DND-41 (cell line): ENCODE results near the gene CDCA7.

Source experiments
- ATAC-seq: fragments of 200-7000 bp; cut with Tn5 transposase; 3 replicates; pipeline ENCODE4 v1.9.1; 2021; ENCODE audit warnings: low read depth; ENCODE audit not compliant: insufficient read depth
- DNase-seq: peaks from one replicate; pipeline ENCODE4 v3.0.0-alpha.2; 2020
- H2AFZ ChIP-seq: 2 replicates; pipeline ENCODE4 v1.6.0; 2012; ENCODE audit warnings: low read depth, low read length
- H3K27ac ChIP-seq: 2 replicates; pipeline ENCODE4 v1.5.1; 2012; ENCODE audit warnings: low read length, inconsistent platforms
- H3K27me3 ChIP-seq: fragments of 200-600 bp; sonication (generic); 2 replicates; pipeline ENCODE4 v1.6.0; 2012; ENCODE audit warnings: low read length, mild to moderate bottlenecking, inconsistent platforms; ENCODE audit not compliant: insufficient read depth, poor library complexity
- H3K36me3 ChIP-seq: 2 replicates; pipeline ENCODE4 v1.5.1; 2012; ENCODE audit warnings: low read length, inconsistent platforms; ENCODE audit not compliant: insufficient read depth
- H3K4me1 ChIP-seq: 2 replicates; pipeline ENCODE4 v1.5.1; 2012; ENCODE audit warnings: mild to moderate bottlenecking, low read length; ENCODE audit not compliant: insufficient read depth
- H3K4me2 ChIP-seq: 2 replicates; pipeline ENCODE4 v1.6.0; 2012; ENCODE audit warnings: mild to moderate bottlenecking, moderate library complexity, low read length, inconsistent platforms; ENCODE audit not compliant: insufficient read depth
- H3K4me3 ChIP-seq, 2 experiments: fragments of 200-600 bp in 1 of 2; shearing (Covaris generic) in 1 of 2; 2 replicates each; pipeline ENCODE4 v1.5.1; 2012 to 2016; ENCODE audit warnings: inconsistent platforms in 2 of 2, low read length in 2 of 2, mild to moderate bottlenecking in 2 of 2, low read depth in 1 of 2, moderate library complexity in 1 of 2
- H3K79me2 ChIP-seq: 2 replicates; pipeline ENCODE4 v1.6.0; 2012; ENCODE audit warnings: low read length, inconsistent platforms; ENCODE audit not compliant: insufficient read depth
- H3K9ac ChIP-seq: 2 replicates; pipeline ENCODE4 v1.6.0; 2012; ENCODE audit warnings: low read depth, mild to moderate bottlenecking, inconsistent platforms, low read length, moderate library complexity
- H3K9me3 ChIP-seq: 2 replicates; pipeline ENCODE4 v1.5.1; 2012; ENCODE audit warnings: low read length, moderate library complexity, mild to moderate bottlenecking, inconsistent platforms; ENCODE audit not compliant: insufficient read depth, severe bottlenecking
- H4K20me1 ChIP-seq: 2 replicates; pipeline ENCODE4 v1.6.0; 2012; ENCODE audit warnings: low read length; ENCODE audit not compliant: insufficient read depth
- CTCF ChIP-seq: IDR thresholded peaks from 2 replicates; pipeline ENCODE4 v1.5.1; 2012; ENCODE audit warnings: borderline replicate concordance, low read length, moderate library complexity, mild to moderate bottlenecking; ENCODE audit not compliant: poor library complexity, severe bottlenecking; ENCODE audit errors: extremely low read depth
- EZH2 ChIP-seq: IDR thresholded peaks from 3 replicates; pipeline ENCODE4 v1.6.1; 2012; ENCODE audit warnings: borderline replicate concordance, low read depth, mild to moderate bottlenecking, moderate library complexity, low read length, inconsistent platforms; ENCODE audit not compliant: severe bottlenecking

CDCA7 gene

GRCh38 chr2:173350383-173350782 lies 4.3 kb upstream of the CDCA7 start:
- H3K36me3 ChIP-seq: peaks cover 2% of the 10 kb centered on the region; the same call in 1 of the 2 replicates
- H4K20me1 ChIP-seq: no peaks in the 10 kb centered on the region

GRCh38 chr2:173351879-173352278 lies 2.8 kb upstream of the CDCA7 start:
- Histone ChIP-seq H3K9ac (no peak overlapping the region), H3K36me3 (peaks cover 12% of the 10 kb centered on the region), H3K4me3 (no peak overlapping the region), H4K20me1 (peaks cover 13% of the 10 kb centered on the region), H3K79me2 (peaks cover 38% of the 10 kb centered on the region), H3K9me3 (no peaks in the 10 kb centered on the region), H2AFZ (no peak overlapping the region), H3K4me2 (peak overlapping the region; percentile 76; the same call in 1 of the 2 replicates), H3K4me1 (peaks cover 31% of the 10 kb centered on the region), H3K27me3 (no peaks in the 10 kb centered on the region), H3K27ac (no peak overlapping the region)
- TF ChIP-seq EZH2: no peak
- TF ChIP-seq CTCF: no peak
- ATAC-seq (no peak), DNase-seq (no peak)

More at GRCh38 chr2:173350383-173350782, 4.3 kb upstream of the CDCA7 start:
- DNase-seq (no peak), ATAC-seq (no peak)
- no peaks in the 10 kb centered on the region for H3K27me3 ChIP-seq
- no peak overlapping the region for H2AFZ ChIP-seq
- TF ChIP-seq CTCF: no peak
- no peak for TF ChIP-seq EZH2
- peaks cover 7% of the 10 kb centered on the region for H3K9me3 ChIP-seq
- H3K27ac ChIP-seq: no peak overlapping the region
- H3K79me2 ChIP-seq: peaks cover 23% of the 10 kb centered on the region
- no peak overlapping the region for H3K9ac ChIP-seq
- H3K4me2 ChIP-seq: no peak overlapping the region
- peaks cover 20% of the 10 kb centered on the region for H3K4me1 ChIP-seq
- no peak overlapping the region for H3K4me3 ChIP-seq

- H3K27ac ChIP-seq: peak overlapping the region; percentile 100
- peak overlapping the region; percentile 67 to 98 for H3K4me3 ChIP-seq
- peaks cover 27% of the 10 kb centered on the region for H3K36me3 ChIP-seq
- TF ChIP-seq EZH2 (no peak), CTCF (no peak)
- H3K79me2 ChIP-seq: peaks cover 55% of the 10 kb centered on the region
- H2AFZ ChIP-seq: peak overlapping the region; percentile 97
- peak overlapping the region; percentile 76 for H3K4me2 ChIP-seq
- peaks cover 47% of the 10 kb centered on the region for H3K4me1 ChIP-seq
- ATAC-seq: no peak
- no peaks in the 10 kb centered on the region for H3K9me3 ChIP-seq
- H3K27me3 ChIP-seq: no peaks in the 10 kb centered on the region
- no peak for DNase-seq
- peaks cover 26% of the 10 kb centered on the region for H4K20me1 ChIP-seq
- H3K9ac ChIP-seq: peak overlapping the region; percentile 99
These were observed 1.1 kb upstream of the CDCA7 start for GRCh38 chr2:173353556-173353955.
